HepG2 (cell line): Measurements from ENCODE around the gene BTN1A1. TPM values are rescaled to one million over a fixed set of nuclear protein-coding genes. Genes with fewer than 3 reads are reported as not detected.

Experiments
- FOSL1 ChIP-seq: sonication (generic); formaldehyde crosslinking; IDR thresholded peaks from 2 replicates; pipeline ENCODE4 v1.9.0; 2021; ENCODE audit warnings: missing genetic modification reagents, borderline replicate concordance
- NFIB ChIP-seq: sonication (generic); formaldehyde crosslinking; IDR thresholded peaks from 2 replicates; pipeline ENCODE4 v1.9.0; 2021; ENCODE audit warnings: missing genetic modification reagents, mild to moderate bottlenecking, borderline replicate concordance
- NR1H2 ChIP-seq: sonication (generic); formaldehyde crosslinking; IDR thresholded peaks from 2 replicates; pipeline ENCODE4 v1.8.1; 2022; ENCODE audit warnings: low read depth, missing genetic modification reagents, borderline replicate concordance
- PREB ChIP-seq: sonication (generic); formaldehyde crosslinking; IDR thresholded peaks from 2 replicates; pipeline ENCODE4 v1.4.0; 2020; ENCODE audit warnings: missing genetic modification reagents
- TFDP1 ChIP-seq: IDR thresholded peaks from 2 replicates; pipeline ENCODE4 v1.6.1; 2016; ENCODE audit warnings: missing compliant biosample characterization, missing genetic modification reagents, borderline replicate concordance
- TP53 ChIP-seq: sonication (generic); formaldehyde crosslinking; conservative IDR thresholded peaks from 2 replicates; pipeline ENCODE4 v1.4.0; 2020; ENCODE audit warnings: missing genetic modification reagents
- ZBTB4 ChIP-seq: sonication (generic); formaldehyde crosslinking; IDR thresholded peaks from 2 replicates; pipeline ENCODE4 v1.4.0; 2020; ENCODE audit warnings: missing genetic modification reagents, mild to moderate bottlenecking, borderline replicate concordance
- ZHX1 ChIP-seq: sonication (generic); formaldehyde crosslinking; IDR thresholded peaks from 2 replicates; pipeline ENCODE4 v1.8.1; 2022; ENCODE audit warnings: low read depth, mild to moderate bottlenecking, missing genetic modification reagents
- ZIK1 ChIP-seq: sonication (generic); formaldehyde crosslinking; IDR thresholded peaks from 2 replicates; pipeline ENCODE4 v1.5.0; 2020; ENCODE audit warnings: mild to moderate bottlenecking, low read depth, missing genetic modification reagents, borderline replicate concordance
- ZNF264 ChIP-seq: sonication (generic); formaldehyde crosslinking; IDR thresholded peaks from 2 replicates; pipeline ENCODE4 v1.4.0; 2020; ENCODE audit warnings: missing genetic modification reagents
- ZNF512B ChIP-seq: sonication (generic); formaldehyde crosslinking; IDR thresholded peaks from 2 replicates; pipeline ENCODE4 v1.5.1; 2020; ENCODE audit warnings: missing genetic modification reagents, mild to moderate bottlenecking, borderline replicate concordance
- ZNF550 ChIP-seq: sonication (generic); formaldehyde crosslinking; IDR thresholded peaks from 2 replicates; pipeline ENCODE4 v1.4.0; 2020; ENCODE audit warnings: mild to moderate bottlenecking, missing genetic modification reagents, borderline replicate concordance
- ZNF691 ChIP-seq: sonication (generic); formaldehyde crosslinking; IDR thresholded peaks from 2 replicates; pipeline ENCODE4 v1.4.0; 2020; ENCODE audit warnings: missing genetic modification reagents, low read depth, mild to moderate bottlenecking, borderline replicate concordance
- ZNF790 ChIP-seq: sonication (generic); formaldehyde crosslinking; IDR thresholded peaks from 2 replicates; pipeline ENCODE4 v1.8.0; 2022; ENCODE audit warnings: missing genetic modification reagents, mild to moderate bottlenecking, borderline replicate concordance
- polyA plus RNA-seq, 8 experiments: library from polyadenylated mRNA; depleted of rRNA in 3 of 8; stranded (reverse) in 7 of 8; unstranded in 1 of 8; fragments of >200 nt; fragmentation: Illumina TruSeq in 4 of 8; extraction: Trizol in 4 of 8; gene quantifications; 2 replicates each; pipeline versions ENCODE4 v1.2.1 to v1.2.3, GENCODE V29; 2011 to 2016; ENCODE audit warnings: low read depth in 4 of 8, missing spikeins in 1 of 8, mixed read lengths in 1 of 8; ENCODE audit not compliant: insufficient read depth in 1 of 8
- total RNA-seq, 5 experiments: library from RNA; depleted of rRNA; stranded (reverse); fragments of >200 nt; fragmentation: Illumina TruSeq; extraction: Trizol; gene quantifications; 2 replicates each; pipeline ENCODE4 v1.2.3, GENCODE V29; 2016; ENCODE audit warnings: low read depth in 1 of 5

Gene BTN1A1
- total and polyA plus RNA-seq, 2 of the 13 experiments (the other 11 are each of a cell fraction or from before 2014, with no cell fraction given), result 0.04 TPM; not detected in 1

GRCh38 chr6:26520850-26521599 lies 20.9 kb downstream of the BTN1A1 start (continued):
- TF ChIP-seq ZNF550 (CRISPR knock-in tag) (no peak), NR1H2 (no peak), FOSL1 (CRISPR knock-in tag) (peak; percentile 6; the same call in 1 of the 2 replicates), PREB (CRISPR knock-in tag) (no peak), ZBTB4 (CRISPR knock-in tag) (no peak), ZNF790 (0 out of 2 replicates have a peak, but pooled peaks have one; percentile 5), ZNF691 (peak; percentile 58; the same call in 1 of the 2 replicates), TP53 (CRISPR knock-in tag) (peak; percentile 76; the same call in 1 of the 2 replicates), TFDP1 (CRISPR knock-in tag) (no peak), ZNF264 (peak; percentile 76; the same call in 1 of the 2 replicates), ZIK1 (CRISPR knock-in tag) (no peak), NFIB (CRISPR knock-in tag) (no peak), ZHX1 (CRISPR knock-in tag) (no peak), ZNF512B (0 out of 2 replicates have a peak, but pooled peaks have one; percentile 29)
